Endothelial cell of umbilical vein (primary cell): ENCODE data around the gene NHERF2.

Source experiments
- CTCF ChIP-seq, 2 donors: IDR thresholded peaks; 1 replicate in 1 of 2; 2 replicates in 1 of 2; pipeline ENCODE4 v1.5.1; 2011; ENCODE audit warnings: low read length in 2 of 2, mild to moderate bottlenecking in 2 of 2, moderate library complexity in 2 of 2, control low read depth in 1 of 2, inconsistent platforms in 1 of 2, low read depth in 1 of 2; ENCODE audit not compliant: insufficient read depth in 1 of 2; ENCODE audit errors: extremely low read depth in 1 of 2
- EZH2 ChIP-seq: IDR thresholded peaks from 2 replicates; pipeline ENCODE4 v1.6.1; 2012; ENCODE audit warnings: borderline replicate concordance, low read depth, mild to moderate bottlenecking, moderate library complexity, low read length, inconsistent platforms; ENCODE audit not compliant: severe bottlenecking
- MAX ChIP-seq: IDR thresholded peaks from 2 replicates; pipeline ENCODE4 v1.6.1; 2011; ENCODE audit not compliant: insufficient read depth, insufficient read length
- POLR2A ChIP-seq: IDR thresholded peaks from 2 replicates; pipeline ENCODE4 v1.6.1; 2012; ENCODE audit warnings: low read depth, mild to moderate bottlenecking, control low read depth, low read length

GRCh38 chr16:2087748-2088631, 61.3 kb downstream of the NHERF2 start:
- TF ChIP-seq POLR2A (no peak), EZH2 (no peak), CTCF (IDR thresholded peaks at IDR 0.05; ENCODE audit: extremely low read depth in 1 of 2, insufficient read depth in 1 of 2, low read depth in 1 of 2, low read length in 2 of 2) (no peak), MAX (no peak)
